Liver (tissue), 9 donors: ENCODE results near the gene LAPTM4A. TPM values are rescaled to one million over a fixed set of nuclear protein-coding genes. Genes with fewer than 3 reads are reported as not detected.

ENCODE experiments used
- DNase-seq: peaks from one replicate; pipeline ENCODE4 v3.0.0-alpha.2; 2017; ENCODE audit warnings: low spot score
- H3K27ac ChIP-seq, 2 donors: one replicate each; pipeline ENCODE4 v1.7.0; 2013; ENCODE audit warnings: inconsistent platforms in 2 of 2, low read length in 2 of 2, control low read depth in 1 of 2, low read depth in 1 of 2, mild to moderate bottlenecking in 1 of 2
- H3K27me3 ChIP-seq, 4 donors: one replicate each; pipeline versions ENCODE4 v1.6.1 to v1.7.0; 2013; ENCODE audit warnings: low read length in 3 of 4, inconsistent platforms in 1 of 4, mild to moderate bottlenecking in 1 of 4, moderate library complexity in 1 of 4; ENCODE audit not compliant: control insufficient read depth in 4 of 4, insufficient read depth in 4 of 4
- H3K36me3 ChIP-seq, 4 donors: one replicate each; pipeline versions ENCODE4 v1.6.1 to v1.7.0; 2013; ENCODE audit warnings: low read length in 3 of 4, mild to moderate bottlenecking in 3 of 4, low read depth in 1 of 4, moderate library complexity in 1 of 4; ENCODE audit not compliant: control insufficient read depth in 4 of 4, insufficient read depth in 3 of 4
- H3K4me1 ChIP-seq, 4 donors: one replicate each; pipeline versions ENCODE4 v1.6.1 to v1.7.0; 2013; ENCODE audit warnings: low read length in 3 of 4, mild to moderate bottlenecking in 3 of 4, moderate library complexity in 1 of 4; ENCODE audit not compliant: control insufficient read depth in 4 of 4, insufficient read depth in 4 of 4
- H3K4me3 ChIP-seq, 3 donors: one replicate each; pipeline versions ENCODE4 v1.6.1 to v1.7.0; 2013; ENCODE audit warnings: low read length in 3 of 3, control low read depth in 1 of 3, low read depth in 1 of 3, mild to moderate bottlenecking in 1 of 3
- H3K9ac ChIP-seq, 2 donors: one replicate each; pipeline ENCODE4 v1.7.0; 2013; ENCODE audit warnings: low read length in 2 of 2, mild to moderate bottlenecking in 2 of 2, moderate library complexity in 2 of 2, control low read depth in 1 of 2, low read depth in 1 of 2
- H3K9me3 ChIP-seq, 4 donors: one replicate each; pipeline versions ENCODE4 v1.6.1 to v1.7.0; 2013; ENCODE audit warnings: low read length in 3 of 4; ENCODE audit not compliant: control insufficient read depth in 4 of 4
- EGR1 ChIP-seq, 2 donors: IDR thresholded peaks; 2 replicates each; pipeline ENCODE4 v1.6.1; 2016 to 2018; ENCODE audit warnings: antibody characterized with exemption in 2 of 2, low read depth in 2 of 2
- FOXA1 ChIP-seq: IDR thresholded peaks from 2 replicates; pipeline ENCODE4 v1.6.1; 2016; ENCODE audit warnings: antibody characterized with exemption
- FOXA2 ChIP-seq: IDR thresholded peaks from 2 replicates; pipeline ENCODE4 v1.6.1; 2016; ENCODE audit warnings: antibody characterized with exemption
- GABPA ChIP-seq, 2 donors: IDR thresholded peaks in 1 of 2; conservative IDR thresholded peaks in 1 of 2; 2 replicates each; pipeline ENCODE4 v1.6.1; 2016; ENCODE audit warnings: antibody characterized with exemption in 2 of 2, mild to moderate bottlenecking in 1 of 2, moderate library complexity in 1 of 2
- HNF4A ChIP-seq, 2 donors: conservative IDR thresholded peaks; 2 replicates each; pipeline ENCODE4 v1.6.1; 2016; ENCODE audit warnings: antibody characterized with exemption in 2 of 2, mild to moderate bottlenecking in 2 of 2
- HNF4G ChIP-seq: IDR thresholded peaks from 2 replicates; pipeline ENCODE4 v1.6.1; 2016; ENCODE audit warnings: antibody characterized with exemption
- JUND ChIP-seq, 2 donors: IDR thresholded peaks; 2 replicates each; pipeline ENCODE4 v1.6.1; 2016; ENCODE audit warnings: antibody characterized with exemption in 2 of 2
- NR2F2 ChIP-seq: IDR thresholded peaks from 2 replicates; pipeline ENCODE4 v1.6.1; 2016; ENCODE audit warnings: antibody characterized with exemption
- RAD21 ChIP-seq, 2 donors: IDR thresholded peaks; 2 replicates each; pipeline ENCODE4 v1.6.1; 2016; ENCODE audit warnings: antibody characterized with exemption in 2 of 2, mild to moderate bottlenecking in 2 of 2
- RXRA ChIP-seq, 2 donors: IDR thresholded peaks; 2 replicates each; pipeline ENCODE4 v1.6.1; 2017 to 2018; ENCODE audit warnings: antibody characterized with exemption in 2 of 2, mild to moderate bottlenecking in 1 of 2
- SP1 ChIP-seq: IDR thresholded peaks from 2 replicates; pipeline ENCODE4 v1.6.1; 2018; ENCODE audit warnings: antibody characterized with exemption, mild to moderate bottlenecking
- TAF1 ChIP-seq: conservative IDR thresholded peaks from 2 replicates; pipeline ENCODE4 v1.6.1; 2016; ENCODE audit warnings: antibody characterized with exemption, mild to moderate bottlenecking
- YY1 ChIP-seq: IDR thresholded peaks from 2 replicates; pipeline ENCODE4 v1.6.1; 2016; ENCODE audit warnings: antibody characterized with exemption, mild to moderate bottlenecking
- WGBS: extraction: QIAGEN DNeasy Blood & Tissue Kit; methylation state at CpG from one replicate; pipeline ENCODE4 v1.1.7; 2013; 5-methylcytosine and 5-hydroxymethylcytosine counted together
- polyA plus RNA-seq, 2 donors: library from polyadenylated mRNA; stranded (reverse) in 1 of 2; unstranded in 1 of 2; fragments of 200-250 nt in 1 of 2; fragments of >200 nt in 1 of 2; fragmentation: Nextera tagmentation in 1 of 2; extraction: Ambion mirVana in 1 of 2; gene quantifications; one replicate each; pipeline versions ENCODE4 v1.2.1 to v1.2.3, GENCODE V29; 2013 to 2015
- total RNA-seq, 2 donors: library from RNA; depleted of rRNA; stranded (reverse); fragments of >200 nt; gene quantifications; one replicate each; pipeline ENCODE4 v1.2.3, GENCODE V29; 2014
- TF ChIP-seq, protein P1 (sequence below): IDR thresholded peaks from 2 replicates; pipeline ENCODE4 v1.6.1; 2016; ENCODE audit warnings: antibody characterized with exemption
- TF ChIP-seq, protein P2 (sequence below): IDR thresholded peaks from 2 replicates; pipeline ENCODE4 v1.6.1; 2016; ENCODE audit warnings: antibody characterized with exemption
- TF ChIP-seq, protein P3 (sequence below): fragments of 150-350 bp; IDR thresholded peaks from 2 replicates; pipeline ENCODE4 v1.5.1; 2017; ENCODE audit warnings: improper control_type of control experiment, low read depth, low read length; ENCODE audit not compliant: missing input control
- TF ChIP-seq, protein P4 (sequence below): IDR thresholded peaks from 2 replicates; pipeline ENCODE4 v1.6.1; 2016; ENCODE audit warnings: antibody characterized with exemption, mild to moderate bottlenecking
- donor health status: healthy.
- donor health status: healthy.
- donor health status: healthy.
- donor health status: healthy.
- donor health status: healthy.

Gene LAPTM4A
- total and polyA plus RNA-seq, 4 donors, result 69.1 to 183 (median 122) TPM

DNA sequence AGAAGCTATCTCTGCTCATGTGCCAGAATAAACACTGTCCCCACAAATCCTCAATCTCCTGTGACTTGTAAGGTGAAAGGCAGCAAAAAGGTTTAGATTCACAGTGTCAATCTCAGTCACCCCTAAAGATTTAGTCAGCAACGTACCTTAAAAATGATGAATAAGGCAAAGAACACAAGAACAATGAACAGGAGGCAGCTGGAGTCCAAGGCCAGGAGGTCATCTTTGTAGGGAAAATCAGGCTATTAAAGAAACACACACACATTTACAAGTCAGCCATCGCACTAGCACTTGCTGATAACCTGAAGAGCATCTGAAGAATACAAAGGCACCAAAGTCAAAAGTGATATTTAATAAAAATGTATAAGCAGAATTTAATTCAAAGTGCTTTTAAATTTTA lies 16.6 kb downstream of the LAPTM4A start:
- no peaks in the 10 kb centered on the region for H3K9me3 ChIP-seq
- H3K9ac ChIP-seq, result no peak overlapping the region
- WGBS, result 74% methylated on average over 2 of the region's 2 CpGs
- H3K27ac ChIP-seq, result no peak overlapping the region
- DNase-seq, result no peak
- H3K4me1 ChIP-seq, result no peaks in the 10 kb centered on the region
- no peak overlapping the region for H3K4me3 ChIP-seq
- H3K36me3 ChIP-seq, result peaks cover 11 to 83% (median 79%) of the 10 kb centered on the region in 4 donors
- TF ChIP-seq, protein P1, sequence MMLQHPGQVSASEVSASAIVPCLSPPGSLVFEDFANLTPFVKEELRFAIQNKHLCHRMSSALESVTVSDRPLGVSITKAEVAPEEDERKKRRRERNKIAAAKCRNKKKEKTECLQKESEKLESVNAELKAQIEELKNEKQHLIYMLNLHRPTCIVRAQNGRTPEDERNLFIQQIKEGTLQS, result no peak
- TF ChIP-seq RAD21 (IDR thresholded peaks at IDR 0.05), result no peak
- no peak for TF ChIP-seq NR2F2
- no peak for TF ChIP-seq HNF4G
- TF ChIP-seq, protein P2, sequence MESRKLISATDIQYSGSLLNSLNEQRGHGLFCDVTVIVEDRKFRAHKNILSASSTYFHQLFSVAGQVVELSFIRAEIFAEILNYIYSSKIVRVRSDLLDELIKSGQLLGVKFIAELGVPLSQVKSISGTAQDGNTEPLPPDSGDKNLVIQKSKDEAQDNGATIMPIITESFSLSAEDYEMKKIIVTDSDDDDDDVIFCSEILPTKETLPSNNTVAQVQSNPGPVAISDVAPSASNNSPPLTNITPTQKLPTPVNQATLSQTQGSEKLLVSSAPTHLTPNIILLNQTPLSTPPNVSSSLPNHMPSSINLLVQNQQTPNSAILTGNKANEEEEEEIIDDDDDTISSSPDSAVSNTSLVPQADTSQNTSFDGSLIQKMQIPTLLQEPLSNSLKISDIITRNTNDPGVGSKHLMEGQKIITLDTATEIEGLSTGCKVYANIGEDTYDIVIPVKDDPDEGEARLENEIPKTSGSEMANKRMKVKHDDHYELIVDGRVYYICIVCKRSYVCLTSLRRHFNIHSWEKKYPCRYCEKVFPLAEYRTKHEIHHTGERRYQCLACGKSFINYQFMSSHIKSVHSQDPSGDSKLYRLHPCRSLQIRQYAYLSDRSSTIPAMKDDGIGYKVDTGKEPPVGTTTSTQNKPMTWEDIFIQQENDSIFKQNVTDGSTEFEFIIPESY, result no peak
- no peak for TF ChIP-seq JUND (IDR thresholded peaks at IDR 0.05)
- no peak for TF ChIP-seq GABPA (IDR thresholded peaks at IDR 0.05 in 1 of 2, conservative IDR thresholded peaks at IDR 0.05 in 1 of 2)
- TF ChIP-seq, protein P3, sequence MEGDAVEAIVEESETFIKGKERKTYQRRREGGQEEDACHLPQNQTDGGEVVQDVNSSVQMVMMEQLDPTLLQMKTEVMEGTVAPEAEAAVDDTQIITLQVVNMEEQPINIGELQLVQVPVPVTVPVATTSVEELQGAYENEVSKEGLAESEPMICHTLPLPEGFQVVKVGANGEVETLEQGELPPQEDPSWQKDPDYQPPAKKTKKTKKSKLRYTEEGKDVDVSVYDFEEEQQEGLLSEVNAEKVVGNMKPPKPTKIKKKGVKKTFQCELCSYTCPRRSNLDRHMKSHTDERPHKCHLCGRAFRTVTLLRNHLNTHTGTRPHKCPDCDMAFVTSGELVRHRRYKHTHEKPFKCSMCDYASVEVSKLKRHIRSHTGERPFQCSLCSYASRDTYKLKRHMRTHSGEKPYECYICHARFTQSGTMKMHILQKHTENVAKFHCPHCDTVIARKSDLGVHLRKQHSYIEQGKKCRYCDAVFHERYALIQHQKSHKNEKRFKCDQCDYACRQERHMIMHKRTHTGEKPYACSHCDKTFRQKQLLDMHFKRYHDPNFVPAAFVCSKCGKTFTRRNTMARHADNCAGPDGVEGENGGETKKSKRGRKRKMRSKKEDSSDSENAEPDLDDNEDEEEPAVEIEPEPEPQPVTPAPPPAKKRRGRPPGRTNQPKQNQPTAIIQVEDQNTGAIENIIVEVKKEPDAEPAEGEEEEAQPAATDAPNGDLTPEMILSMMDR, result no peak
- no peak for TF ChIP-seq HNF4A (conservative IDR thresholded peaks at IDR 0.05)
- TF ChIP-seq RXRA (IDR thresholded peaks at IDR 0.05), result no peak
- TF ChIP-seq, protein P4, sequence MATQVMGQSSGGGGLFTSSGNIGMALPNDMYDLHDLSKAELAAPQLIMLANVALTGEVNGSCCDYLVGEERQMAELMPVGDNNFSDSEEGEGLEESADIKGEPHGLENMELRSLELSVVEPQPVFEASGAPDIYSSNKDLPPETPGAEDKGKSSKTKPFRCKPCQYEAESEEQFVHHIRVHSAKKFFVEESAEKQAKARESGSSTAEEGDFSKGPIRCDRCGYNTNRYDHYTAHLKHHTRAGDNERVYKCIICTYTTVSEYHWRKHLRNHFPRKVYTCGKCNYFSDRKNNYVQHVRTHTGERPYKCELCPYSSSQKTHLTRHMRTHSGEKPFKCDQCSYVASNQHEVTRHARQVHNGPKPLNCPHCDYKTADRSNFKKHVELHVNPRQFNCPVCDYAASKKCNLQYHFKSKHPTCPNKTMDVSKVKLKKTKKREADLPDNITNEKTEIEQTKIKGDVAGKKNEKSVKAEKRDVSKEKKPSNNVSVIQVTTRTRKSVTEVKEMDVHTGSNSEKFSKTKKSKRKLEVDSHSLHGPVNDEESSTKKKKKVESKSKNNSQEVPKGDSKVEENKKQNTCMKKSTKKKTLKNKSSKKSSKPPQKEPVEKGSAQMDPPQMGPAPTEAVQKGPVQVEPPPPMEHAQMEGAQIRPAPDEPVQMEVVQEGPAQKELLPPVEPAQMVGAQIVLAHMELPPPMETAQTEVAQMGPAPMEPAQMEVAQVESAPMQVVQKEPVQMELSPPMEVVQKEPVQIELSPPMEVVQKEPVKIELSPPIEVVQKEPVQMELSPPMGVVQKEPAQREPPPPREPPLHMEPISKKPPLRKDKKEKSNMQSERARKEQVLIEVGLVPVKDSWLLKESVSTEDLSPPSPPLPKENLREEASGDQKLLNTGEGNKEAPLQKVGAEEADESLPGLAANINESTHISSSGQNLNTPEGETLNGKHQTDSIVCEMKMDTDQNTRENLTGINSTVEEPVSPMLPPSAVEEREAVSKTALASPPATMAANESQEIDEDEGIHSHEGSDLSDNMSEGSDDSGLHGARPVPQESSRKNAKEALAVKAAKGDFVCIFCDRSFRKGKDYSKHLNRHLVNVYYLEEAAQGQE, result no peak
- no peak for TF ChIP-seq SP1
- TF ChIP-seq TAF1, result no peak
- TF ChIP-seq FOXA2, result no peak
- no peak for TF ChIP-seq YY1
- TF ChIP-seq FOXA1, result no peak
- no peaks in the 10 kb centered on the region for H3K27me3 ChIP-seq

DNA sequence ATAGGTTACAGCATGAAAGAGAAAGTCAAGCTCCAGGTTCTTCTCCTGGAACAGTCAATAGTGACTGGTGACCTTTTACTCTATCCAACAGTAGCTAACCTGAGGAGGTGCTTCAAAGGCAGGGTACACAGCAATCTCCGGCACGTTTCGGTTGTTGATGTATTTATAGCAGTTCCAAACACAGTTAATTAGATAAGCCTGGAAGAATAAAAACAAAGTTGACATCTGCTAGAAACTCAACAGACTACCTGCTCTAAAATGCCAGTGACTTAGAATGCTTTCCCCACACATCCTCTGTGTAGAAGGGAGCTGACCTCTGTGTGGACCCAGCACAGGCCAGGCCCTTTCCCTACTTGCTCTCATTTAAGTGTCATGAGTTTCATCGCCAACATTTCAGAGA lies 17.2 kb downstream of the LAPTM4A start:
- no peaks in the 10 kb centered on the region for H3K9me3 ChIP-seq
- H3K4me1 ChIP-seq, result no peaks in the 10 kb centered on the region
- H3K27me3 ChIP-seq, result no peaks in the 10 kb centered on the region
- H3K9ac ChIP-seq, result no peak overlapping the region
- WGBS, result 88% methylated on average over 4 of the region's 4 CpGs
- H3K36me3 ChIP-seq, result peaks cover 8 to 84% (median 76%) of the 10 kb centered on the region in 4 donors
- H3K27ac ChIP-seq, result no peak overlapping the region
- no peak overlapping the region for H3K4me3 ChIP-seq
- TF ChIP-seq JUND (IDR thresholded peaks at IDR 0.05) (no peak), TAF1 (no peak), RXRA (IDR thresholded peaks at IDR 0.05) (no peak), EGR1 (IDR thresholded peaks at IDR 0.05; ENCODE audit: low read depth in 2 of 2) (no peak)
- TF ChIP-seq, protein P2, result no peak
- no peak for DNase-seq
